HEK293T (cell line): Measurements from ENCODE around the gene RYR3.

ENCODE experiments used
- BHLHE40 ChIP-seq: fragments of 450-650 bp; IDR thresholded peaks from 2 replicates; pipeline ENCODE4 v1.6.1; 2016; ENCODE audit warnings: mild to moderate bottlenecking, moderate library complexity, borderline replicate concordance
- CTBP1 ChIP-seq: fragments of 450-650 bp; IDR thresholded peaks from 2 replicates; pipeline ENCODE4 v1.6.1; 2016; ENCODE audit warnings: borderline replicate concordance
- ELF4 ChIP-seq: fragments of 450-650 bp; IDR thresholded peaks from 2 replicates; pipeline ENCODE4 v1.6.1; 2017; ENCODE audit warnings: antibody characterized with exemption
- FOXA1 ChIP-seq: fragments of 450-650 bp; IDR thresholded peaks from 2 replicates; pipeline ENCODE4 v1.6.1; 2016; ENCODE audit warnings: mild to moderate bottlenecking
- FOXK2 ChIP-seq: fragments of 450-650 bp; IDR thresholded peaks from 2 replicates; pipeline ENCODE4 v1.6.1; 2016; ENCODE audit warnings: mild to moderate bottlenecking
- FOXM1 ChIP-seq: fragments of 450-650 bp; IDR thresholded peaks from 2 replicates; pipeline ENCODE4 v1.6.1; 2017; ENCODE audit warnings: mild to moderate bottlenecking, borderline replicate concordance
- SP1 ChIP-seq: fragments of 450-650 bp; IDR thresholded peaks from 2 replicates; pipeline ENCODE4 v1.6.1; 2017
- SUZ12 ChIP-seq: fragments of 450-650 bp; IDR thresholded peaks from 2 replicates; pipeline ENCODE4 v1.6.1; 2016; ENCODE audit warnings: mild to moderate bottlenecking
- TARDBP ChIP-seq: fragments of 450-650 bp; IDR thresholded peaks from 2 replicates; pipeline ENCODE4 v1.6.1; 2016
- ZNF384 ChIP-seq: fragments of 450-650 bp; IDR thresholded peaks from 2 replicates; pipeline ENCODE4 v1.6.1; 2016

DNA sequence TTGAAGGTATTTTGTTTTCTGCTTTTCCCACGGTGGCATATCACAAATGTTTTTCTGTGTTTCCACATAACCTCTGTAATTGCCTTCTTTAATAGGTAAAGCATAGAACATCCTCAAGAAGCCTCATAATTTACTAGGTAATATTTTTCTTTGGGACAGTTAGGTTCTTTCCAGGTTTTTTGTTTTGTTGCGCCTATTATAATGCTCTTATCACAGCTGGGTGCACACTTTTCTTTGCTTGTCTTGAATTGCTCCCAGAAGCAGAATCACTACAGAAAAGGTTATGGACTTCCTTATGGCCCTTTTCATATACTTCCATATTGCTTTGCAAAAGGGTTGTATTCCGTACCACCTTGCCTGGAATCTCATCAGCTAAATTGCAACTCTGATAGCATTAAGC is 213.5 kb downstream of the RYR3 start:
- TF ChIP-seq BHLHE40 (no peak), CTBP1 (no peak), SUZ12 (no peak), ZNF384 (no peak), TARDBP (no peak), SP1 (no peak), FOXM1 (no peak), FOXA1 (no peak), FOXK2 (no peak), ELF4 (no peak)
